Osteoblast (primary cell): ENCODE measurements around the gene IFNA13. TPM values are rescaled to one million over a fixed set of nuclear protein-coding genes. Genes with fewer than 3 reads are reported as not detected.
A peak's percentile ranks its signal among the peaks of the same experiment; 100 is the strongest.

Experiments
- DNase-seq: peaks from one replicate; pipeline ENCODE4 v3.0.0; 2011; ENCODE audit warnings: low spot score, mixed read lengths; ENCODE audit not compliant: insufficient read length; ENCODE audit errors: missing footprints
- H2AFZ ChIP-seq: 2 replicates; pipeline ENCODE4 v1.6.0; 2011; ENCODE audit warnings: mild to moderate bottlenecking, low read length
- H3K27ac ChIP-seq: 2 replicates; pipeline ENCODE4 v1.5.1; 2011; ENCODE audit warnings: mild to moderate bottlenecking, low read depth, low read length, moderate library complexity
- H3K27me3 ChIP-seq: 2 replicates; pipeline ENCODE4 v1.6.0; 2012; ENCODE audit warnings: mild to moderate bottlenecking, control low read depth, inconsistent platforms, low read length, moderate library complexity; ENCODE audit not compliant: insufficient read depth
- H3K36me3 ChIP-seq: 2 replicates; pipeline ENCODE4 v1.5.1; 2011; ENCODE audit warnings: mild to moderate bottlenecking, low read length, control low read depth, moderate library complexity; ENCODE audit not compliant: insufficient read depth
- H3K4me1 ChIP-seq: 2 replicates; pipeline ENCODE4 v1.5.1; 2011; ENCODE audit warnings: mild to moderate bottlenecking, low read length, control low read depth, moderate library complexity; ENCODE audit not compliant: insufficient read depth
- H3K4me2 ChIP-seq: 2 replicates; pipeline ENCODE4 v1.6.0; 2011; ENCODE audit warnings: mild to moderate bottlenecking, low read length; ENCODE audit not compliant: insufficient read depth
- H3K4me3 ChIP-seq: fragments of 200-600 bp; sonication (generic); 3 replicates; pipeline ENCODE4 v1.5.1; 2012; ENCODE audit warnings: mild to moderate bottlenecking, low read length, inconsistent platforms; ENCODE audit not compliant: insufficient read depth
- H3K79me2 ChIP-seq: 2 replicates; pipeline ENCODE4 v1.6.0; 2012; ENCODE audit warnings: mild to moderate bottlenecking, low read length, control low read depth, inconsistent platforms; ENCODE audit not compliant: insufficient read depth
- H3K9me3 ChIP-seq: 2 replicates; pipeline ENCODE4 v1.5.1; 2011; ENCODE audit warnings: low read depth, low read length, control low read depth
- H4K20me1 ChIP-seq: 2 replicates; pipeline ENCODE4 v1.6.0; 2012; ENCODE audit warnings: mild to moderate bottlenecking, low read length, control low read depth; ENCODE audit not compliant: insufficient read depth
- total RNA-seq: library from RNA; depleted of rRNA; stranded (reverse); fragments of >200 nt; gene quantifications from 2 replicates; pipeline ENCODE4 v1.2.3, GENCODE V29; 2012
- TF ChIP-seq, protein P1 (sequence below): IDR thresholded peaks from 2 replicates; pipeline ENCODE4 v1.5.1; 2011; ENCODE audit warnings: mild to moderate bottlenecking, low read depth, low read length, moderate library complexity; ENCODE audit errors: extremely low read depth

Gene IFNA13
- total RNA-seq, 1 donor: not detected

DNA sequence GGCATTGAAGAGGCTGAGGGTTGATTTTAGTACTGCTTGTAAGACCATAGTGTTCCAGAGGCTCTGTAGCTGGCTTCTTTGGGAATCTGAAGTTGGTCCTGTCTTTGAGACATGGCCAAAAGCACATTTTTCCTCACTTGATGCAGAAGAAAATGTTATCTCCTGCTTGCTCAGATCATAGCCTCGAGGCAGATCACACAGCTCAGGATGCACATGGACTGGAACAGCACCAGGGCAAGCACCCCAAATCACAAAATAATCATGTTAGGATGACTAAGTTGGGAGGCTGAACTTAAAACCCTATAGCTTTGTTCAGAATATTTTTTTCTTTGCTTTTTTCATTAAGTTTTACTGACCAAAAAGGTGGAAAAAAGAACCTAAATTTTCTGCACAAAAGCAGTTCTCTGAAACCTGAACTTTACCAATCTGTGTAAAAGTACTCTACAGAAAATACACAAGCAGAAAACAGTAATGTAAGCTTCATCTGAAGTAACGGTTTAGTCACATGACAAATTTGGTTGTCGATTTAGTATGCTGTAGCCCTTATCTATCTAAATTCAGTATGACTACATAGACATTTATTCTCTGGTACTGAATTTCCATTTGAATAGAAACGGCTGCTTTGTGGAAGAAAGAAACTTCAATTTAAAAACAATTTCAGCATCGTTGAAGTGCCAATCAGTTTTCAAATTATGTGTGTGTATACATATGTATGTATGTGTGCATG, 36.0 kb downstream of the IFNA13 start:
- H3K27me3 ChIP-seq: no peaks in the 10 kb centered on the region
- H4K20me1 ChIP-seq: peaks cover 47% of the 10 kb centered on the region
- H3K4me2 ChIP-seq: peak overlapping the region; percentile 93
- TF ChIP-seq, protein P1, sequence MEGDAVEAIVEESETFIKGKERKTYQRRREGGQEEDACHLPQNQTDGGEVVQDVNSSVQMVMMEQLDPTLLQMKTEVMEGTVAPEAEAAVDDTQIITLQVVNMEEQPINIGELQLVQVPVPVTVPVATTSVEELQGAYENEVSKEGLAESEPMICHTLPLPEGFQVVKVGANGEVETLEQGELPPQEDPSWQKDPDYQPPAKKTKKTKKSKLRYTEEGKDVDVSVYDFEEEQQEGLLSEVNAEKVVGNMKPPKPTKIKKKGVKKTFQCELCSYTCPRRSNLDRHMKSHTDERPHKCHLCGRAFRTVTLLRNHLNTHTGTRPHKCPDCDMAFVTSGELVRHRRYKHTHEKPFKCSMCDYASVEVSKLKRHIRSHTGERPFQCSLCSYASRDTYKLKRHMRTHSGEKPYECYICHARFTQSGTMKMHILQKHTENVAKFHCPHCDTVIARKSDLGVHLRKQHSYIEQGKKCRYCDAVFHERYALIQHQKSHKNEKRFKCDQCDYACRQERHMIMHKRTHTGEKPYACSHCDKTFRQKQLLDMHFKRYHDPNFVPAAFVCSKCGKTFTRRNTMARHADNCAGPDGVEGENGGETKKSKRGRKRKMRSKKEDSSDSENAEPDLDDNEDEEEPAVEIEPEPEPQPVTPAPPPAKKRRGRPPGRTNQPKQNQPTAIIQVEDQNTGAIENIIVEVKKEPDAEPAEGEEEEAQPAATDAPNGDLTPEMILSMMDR: no peak
- peak overlapping the region; percentile 25 for H3K4me3 ChIP-seq
- DNase-seq: peak; percentile 31
- peaks cover 80% of the 10 kb centered on the region for H3K79me2 ChIP-seq
- H3K36me3 ChIP-seq: peaks cover 16% of the 10 kb centered on the region
- H3K27ac ChIP-seq: peak overlapping the region; percentile 13
- no peaks in the 10 kb centered on the region for H3K9me3 ChIP-seq
- peaks cover 43% of the 10 kb centered on the region for H3K4me1 ChIP-seq
- no peak overlapping the region for H2AFZ ChIP-seq

DNA sequence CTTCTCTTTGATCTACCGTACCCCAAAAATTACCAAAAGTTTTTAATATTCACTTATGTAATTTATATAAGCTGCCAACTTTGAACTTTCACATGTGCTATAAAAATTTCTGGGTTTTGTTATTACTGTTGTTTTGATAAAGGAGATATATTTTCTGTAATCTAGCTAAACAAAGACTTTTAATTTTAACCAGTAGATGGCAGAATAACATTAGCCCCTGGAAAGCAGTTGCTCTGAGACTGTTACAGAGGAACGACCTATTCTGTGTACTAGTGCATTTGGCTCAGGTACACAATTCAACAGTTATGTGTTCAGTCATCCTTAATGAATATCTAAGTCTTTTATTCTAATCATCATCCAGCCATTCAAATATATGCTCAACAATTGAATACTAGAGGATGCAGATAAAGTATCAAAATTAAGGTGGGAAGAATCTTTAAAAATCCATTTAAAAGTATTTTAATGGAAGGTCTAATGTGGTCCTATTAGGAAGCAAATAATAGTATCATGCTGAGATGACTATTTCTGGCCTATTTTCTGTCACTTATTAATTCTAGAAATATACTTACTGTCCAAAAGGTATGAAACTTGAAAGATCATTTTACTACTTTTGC, 41.2 kb downstream of the IFNA13 start:
- H3K79me2 ChIP-seq: peaks cover 64% of the 10 kb centered on the region
- peaks cover 13% of the 10 kb centered on the region for H3K4me1 ChIP-seq
- H3K9me3 ChIP-seq: no peaks in the 10 kb centered on the region
- H3K36me3 ChIP-seq: peaks cover 18% of the 10 kb centered on the region
- no peak overlapping the region for H3K4me2 ChIP-seq
- TF ChIP-seq, protein P1: peak; percentile 63
- DNase-seq: no peak
- H4K20me1 ChIP-seq: peaks cover 34% of the 10 kb centered on the region
- no peak overlapping the region for H3K4me3 ChIP-seq
- no peak overlapping the region for H2AFZ ChIP-seq
- no peak overlapping the region for H3K27ac ChIP-seq
- no peaks in the 10 kb centered on the region for H3K27me3 ChIP-seq

DNA sequence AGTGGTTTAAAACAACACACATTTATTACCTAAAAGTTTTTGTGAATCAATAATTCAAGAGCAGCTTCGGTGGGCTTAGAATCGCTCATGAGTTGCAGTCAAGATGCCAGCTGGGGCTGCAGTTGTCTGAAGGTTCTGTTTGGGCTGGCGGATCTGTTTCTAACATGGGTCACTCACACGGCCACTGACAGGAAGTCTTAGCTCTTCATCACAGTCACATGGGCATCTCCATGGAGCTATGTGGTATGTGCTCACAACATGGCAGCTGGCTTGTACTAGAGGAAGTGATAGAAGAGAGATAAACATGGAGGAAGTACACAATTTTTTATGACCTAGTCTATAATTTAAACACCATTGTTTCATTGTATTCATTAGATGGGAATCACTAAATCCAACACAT, 43.8 kb downstream of the IFNA13 start:
- H3K36me3 ChIP-seq: peaks cover 18% of the 10 kb centered on the region
- H3K27me3 ChIP-seq: no peaks in the 10 kb centered on the region
- no peak overlapping the region for H3K4me2 ChIP-seq
- H3K4me3 ChIP-seq: no peak overlapping the region
- no peak overlapping the region for H3K27ac ChIP-seq
- H3K79me2 ChIP-seq: peaks cover 41% of the 10 kb centered on the region
- TF ChIP-seq, protein P1: no peak
- H3K4me1 ChIP-seq: no peaks in the 10 kb centered on the region
- H3K9me3 ChIP-seq: no peaks in the 10 kb centered on the region
- no peak for DNase-seq
- peaks cover 16% of the 10 kb centered on the region for H4K20me1 ChIP-seq
- no peak overlapping the region for H2AFZ ChIP-seq

DNA sequence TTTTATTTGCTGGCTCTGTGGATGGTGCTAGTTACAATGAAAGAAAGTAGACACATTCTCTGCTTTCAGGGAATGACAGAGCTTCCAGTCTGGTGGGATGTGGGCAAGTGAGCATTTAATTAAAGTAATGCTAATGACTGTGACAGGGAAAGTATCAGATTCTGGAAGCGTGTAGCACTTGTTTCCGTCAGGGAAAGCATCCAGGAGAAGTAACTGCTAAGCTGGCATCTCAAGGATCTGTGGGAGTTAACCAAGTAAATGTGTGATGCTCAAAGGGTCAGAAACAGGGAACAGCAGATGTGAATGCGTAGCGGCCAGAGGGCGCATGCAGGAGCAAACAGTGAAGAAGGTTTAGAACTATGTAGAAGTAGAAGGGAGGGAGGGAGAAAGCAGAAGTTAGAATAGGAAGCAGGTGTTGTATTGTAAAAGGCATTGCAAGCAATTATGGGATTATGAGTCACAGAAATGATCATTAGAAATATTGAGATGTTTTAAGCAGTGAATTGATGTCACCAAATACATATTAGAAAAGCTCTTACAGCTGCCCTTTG, 44.9 kb downstream of the IFNA13 start:
- Histone ChIP-seq H3K4me2 (no peak overlapping the region), H3K9me3 (no peaks in the 10 kb centered on the region), H3K79me2 (peaks cover 32% of the 10 kb centered on the region), H2AFZ (no peak overlapping the region), H3K27ac (no peak overlapping the region), H4K20me1 (peaks cover 14% of the 10 kb centered on the region), H3K36me3 (peaks cover 18% of the 10 kb centered on the region), H3K27me3 (no peaks in the 10 kb centered on the region), H3K4me1 (no peaks in the 10 kb centered on the region), H3K4me3 (no peak overlapping the region)
- TF ChIP-seq, protein P1: no peak
- no peak for DNase-seq
